GM21737 (cell line): ENCODE results near the gene ZBTB12.
"Not testable (repeated sequence)": the region's sequence is repeated elsewhere in the genome, so short reads cannot be mapped to it uniquely, and the experiment has no call there.

Source experiments
- ATAC-seq: cut with Tn5 transposase; IDR thresholded peaks from one replicate; pipeline ENCODE4 v1.9.1; 2021; ENCODE audit warnings: mild to moderate bottlenecking, moderate library complexity; ENCODE audit not compliant: unreplicated experiment

The ZBTB12 gene

DNA sequence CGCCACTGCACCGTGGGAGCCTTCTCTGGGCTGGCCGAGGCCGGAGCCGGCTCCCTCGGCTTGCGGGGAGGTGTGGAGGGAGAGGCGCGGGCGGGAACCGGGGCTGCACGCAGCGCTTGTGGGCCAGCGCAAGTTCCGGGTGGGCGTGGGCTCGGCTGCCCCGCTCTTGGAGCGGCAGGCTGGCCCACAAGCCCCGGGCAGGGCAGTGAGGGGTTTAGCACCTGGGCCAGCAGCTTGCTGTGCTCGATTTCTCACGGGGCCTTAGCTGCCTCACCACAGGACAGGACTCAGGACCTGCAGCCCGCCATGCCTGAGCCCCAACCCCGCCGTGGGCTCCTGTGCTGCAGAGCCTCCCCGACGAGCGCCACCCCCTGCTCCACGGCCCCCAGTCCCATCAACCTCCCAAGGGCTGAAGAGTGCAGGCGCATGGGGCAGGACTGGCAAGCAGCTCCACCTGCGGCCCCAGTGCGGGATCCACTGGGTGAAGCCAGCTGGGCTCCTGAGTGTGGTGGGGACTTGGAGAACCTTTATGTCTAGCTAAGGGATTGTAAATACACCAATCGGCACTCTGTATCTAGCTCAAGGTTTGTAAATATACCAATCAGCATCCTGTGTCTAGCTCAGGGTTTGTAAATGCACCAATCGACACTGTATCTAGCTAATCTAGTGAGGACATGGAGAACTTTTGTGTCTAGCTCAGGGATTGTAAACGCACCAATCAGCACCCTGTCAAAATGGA is 49.7 kb downstream of the ZBTB12 start:
- ATAC-seq: not testable (repeated sequence)

DNA sequence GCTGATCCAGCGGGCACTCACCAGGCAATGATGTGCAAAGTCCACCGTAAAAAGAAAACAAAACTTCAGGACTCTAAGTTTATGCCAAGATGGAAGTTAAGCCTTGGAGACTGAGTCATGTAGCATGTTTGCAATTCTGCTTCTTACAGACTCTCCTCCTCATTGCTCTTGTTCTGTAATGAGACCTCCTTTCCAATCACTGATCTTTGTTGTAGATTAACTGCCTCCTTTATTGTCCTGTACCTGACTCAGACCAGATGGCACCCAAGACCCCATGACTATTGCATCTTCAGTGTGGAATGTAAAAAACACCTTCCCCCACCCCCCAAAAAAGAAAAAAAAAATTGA is 50.4 kb downstream of the ZBTB12 start:
- ATAC-seq: no peak

DNA sequence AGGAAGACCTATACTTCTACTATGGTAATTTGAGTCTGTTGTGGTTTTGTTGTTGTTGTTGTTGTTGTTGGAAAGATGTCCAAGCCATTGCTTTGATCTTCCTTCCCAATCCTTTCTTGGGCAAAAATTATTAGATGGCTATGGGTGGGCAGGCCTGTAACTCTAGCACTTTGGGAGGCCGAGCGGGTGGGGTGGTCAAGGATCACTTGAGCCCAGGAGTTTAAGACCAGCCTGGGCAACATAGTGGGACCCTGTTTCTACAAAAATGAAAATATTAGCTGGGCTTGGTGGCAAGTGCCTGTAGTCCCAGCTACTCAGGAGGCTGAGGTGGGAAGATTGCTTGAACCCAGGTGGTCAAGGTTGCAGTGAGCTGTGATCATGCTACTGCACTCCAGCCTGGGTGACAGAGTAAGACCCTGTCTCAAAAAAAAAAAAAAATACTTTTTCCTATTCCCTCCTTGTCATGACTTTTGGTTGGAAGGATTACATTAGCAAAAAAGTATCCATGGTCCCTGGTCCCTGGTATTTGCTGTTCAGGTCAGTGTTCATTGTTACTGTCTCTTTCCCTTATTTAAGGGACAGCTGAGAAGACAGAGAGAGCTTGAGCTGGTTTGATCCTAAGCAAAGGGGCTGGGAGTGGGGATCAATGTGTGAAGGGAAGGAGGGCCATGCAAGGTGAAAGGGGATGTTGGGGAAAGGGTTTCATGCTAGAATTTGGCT is 51.0 kb downstream of the ZBTB12 start:
- no peak for ATAC-seq
